Astrocyte (in vitro differentiated cells and primary cell): Measurements from ENCODE around the gene GSN.

Experiments used
- EZH2 ChIP-seq: IDR thresholded peaks from 2 replicates; pipeline ENCODE4 v1.6.1; 2012; ENCODE audit warnings: mild to moderate bottlenecking, low read length, inconsistent platforms; ENCODE audit not compliant: insufficient read depth
- TF ChIP-seq, protein P1 (sequence below): IDR thresholded peaks from 2 replicates; pipeline ENCODE4 v1.5.1; 2011; ENCODE audit warnings: low read depth, mild to moderate bottlenecking, inconsistent platforms, low read length, moderate library complexity; ENCODE audit not compliant: insufficient read depth

DNA sequence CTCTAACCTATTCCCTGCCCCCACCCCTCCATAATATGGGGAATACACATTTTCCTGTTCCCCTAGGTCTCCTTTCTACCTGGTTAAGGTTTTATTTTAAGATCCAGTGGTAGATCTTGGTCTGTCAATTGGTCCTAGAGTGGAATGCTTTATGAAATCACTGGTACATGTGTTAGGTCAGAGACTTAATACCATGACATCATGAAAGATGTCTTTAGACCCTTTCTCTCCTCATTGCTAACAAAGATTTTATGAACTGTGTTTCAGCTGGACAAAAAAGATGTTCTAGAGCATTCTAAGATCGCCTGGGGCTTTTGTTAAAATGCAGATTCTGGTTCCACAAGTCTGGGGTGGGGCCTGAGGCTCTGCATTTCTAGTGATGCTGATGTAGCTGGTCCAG, 9.1 kb downstream of the GSN start:
- TF ChIP-seq, protein P1, sequence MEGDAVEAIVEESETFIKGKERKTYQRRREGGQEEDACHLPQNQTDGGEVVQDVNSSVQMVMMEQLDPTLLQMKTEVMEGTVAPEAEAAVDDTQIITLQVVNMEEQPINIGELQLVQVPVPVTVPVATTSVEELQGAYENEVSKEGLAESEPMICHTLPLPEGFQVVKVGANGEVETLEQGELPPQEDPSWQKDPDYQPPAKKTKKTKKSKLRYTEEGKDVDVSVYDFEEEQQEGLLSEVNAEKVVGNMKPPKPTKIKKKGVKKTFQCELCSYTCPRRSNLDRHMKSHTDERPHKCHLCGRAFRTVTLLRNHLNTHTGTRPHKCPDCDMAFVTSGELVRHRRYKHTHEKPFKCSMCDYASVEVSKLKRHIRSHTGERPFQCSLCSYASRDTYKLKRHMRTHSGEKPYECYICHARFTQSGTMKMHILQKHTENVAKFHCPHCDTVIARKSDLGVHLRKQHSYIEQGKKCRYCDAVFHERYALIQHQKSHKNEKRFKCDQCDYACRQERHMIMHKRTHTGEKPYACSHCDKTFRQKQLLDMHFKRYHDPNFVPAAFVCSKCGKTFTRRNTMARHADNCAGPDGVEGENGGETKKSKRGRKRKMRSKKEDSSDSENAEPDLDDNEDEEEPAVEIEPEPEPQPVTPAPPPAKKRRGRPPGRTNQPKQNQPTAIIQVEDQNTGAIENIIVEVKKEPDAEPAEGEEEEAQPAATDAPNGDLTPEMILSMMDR: no peak
- no peak for TF ChIP-seq EZH2
